Measurements from ENCODE around the gene NELL1.

NELL1 gene

DNA sequence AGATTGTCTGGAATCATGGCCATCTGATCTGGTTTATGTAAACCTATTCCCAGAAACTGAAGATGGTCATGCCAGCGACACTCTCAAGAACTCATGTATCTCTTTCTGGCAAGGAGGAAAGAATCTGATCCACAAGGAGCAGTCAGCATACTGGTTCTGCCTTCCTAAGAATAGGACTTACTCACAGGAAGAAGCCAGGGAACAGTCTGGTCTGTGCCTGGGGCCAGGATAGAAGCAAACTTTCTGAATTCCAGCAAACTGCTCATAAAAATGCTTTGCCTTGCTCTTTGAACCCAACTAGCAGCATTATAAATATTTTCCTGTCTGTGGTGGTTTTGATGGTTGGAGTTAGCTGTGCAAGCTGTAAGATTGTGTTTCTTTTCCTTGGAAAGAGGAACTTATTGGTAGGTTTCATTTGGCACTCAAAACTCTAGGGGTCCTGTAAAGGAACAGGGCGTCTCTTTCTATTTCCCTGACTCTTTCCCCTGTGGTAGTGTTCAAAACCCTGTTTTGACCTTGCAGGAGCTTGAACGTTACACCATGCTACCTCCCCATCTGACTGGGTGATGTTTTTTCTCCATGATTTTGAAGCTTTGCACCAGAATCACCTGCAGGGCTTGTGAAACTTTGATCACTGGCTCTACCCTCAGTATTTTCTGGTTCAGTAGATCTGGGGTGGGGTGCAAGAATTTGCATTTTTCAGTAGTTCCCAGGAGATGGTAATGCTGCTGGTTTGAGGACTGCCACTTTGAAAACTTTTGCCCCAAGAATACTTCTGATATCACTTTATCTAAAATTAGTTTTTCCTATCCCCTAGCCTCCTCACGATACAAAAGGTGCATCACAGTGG lies 895.7 kb downstream of the NELL1 start:
- Histone ChIP-seq H3K4me1 (no peaks in the 10 kb centered on the region), H3K79me2 (no peaks in the 10 kb centered on the region), H3K27me3 (ENCODE audit: control insufficient read depth, insufficient read depth, low read length) (no peaks in the 10 kb centered on the region), H3K36me3 (ENCODE audit: control insufficient read depth, insufficient read depth, low read length) (no peaks in the 10 kb centered on the region), H2AFZ (no peak overlapping the region), H3K9me3 (ENCODE audit: control insufficient read depth, low read length) (no peaks in the 10 kb centered on the region), H3K27ac (no peak overlapping the region), H3K4me2 (ENCODE audit: low read length) (no peak overlapping the region), H3K4me3 (ENCODE audit: low read depth, low read length) (no peak overlapping the region), H3K9ac (no peak overlapping the region)
- TF ChIP-seq, protein P1, sequence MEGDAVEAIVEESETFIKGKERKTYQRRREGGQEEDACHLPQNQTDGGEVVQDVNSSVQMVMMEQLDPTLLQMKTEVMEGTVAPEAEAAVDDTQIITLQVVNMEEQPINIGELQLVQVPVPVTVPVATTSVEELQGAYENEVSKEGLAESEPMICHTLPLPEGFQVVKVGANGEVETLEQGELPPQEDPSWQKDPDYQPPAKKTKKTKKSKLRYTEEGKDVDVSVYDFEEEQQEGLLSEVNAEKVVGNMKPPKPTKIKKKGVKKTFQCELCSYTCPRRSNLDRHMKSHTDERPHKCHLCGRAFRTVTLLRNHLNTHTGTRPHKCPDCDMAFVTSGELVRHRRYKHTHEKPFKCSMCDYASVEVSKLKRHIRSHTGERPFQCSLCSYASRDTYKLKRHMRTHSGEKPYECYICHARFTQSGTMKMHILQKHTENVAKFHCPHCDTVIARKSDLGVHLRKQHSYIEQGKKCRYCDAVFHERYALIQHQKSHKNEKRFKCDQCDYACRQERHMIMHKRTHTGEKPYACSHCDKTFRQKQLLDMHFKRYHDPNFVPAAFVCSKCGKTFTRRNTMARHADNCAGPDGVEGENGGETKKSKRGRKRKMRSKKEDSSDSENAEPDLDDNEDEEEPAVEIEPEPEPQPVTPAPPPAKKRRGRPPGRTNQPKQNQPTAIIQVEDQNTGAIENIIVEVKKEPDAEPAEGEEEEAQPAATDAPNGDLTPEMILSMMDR (IDR thresholded peaks at IDR 0.05): no peak

DNA sequence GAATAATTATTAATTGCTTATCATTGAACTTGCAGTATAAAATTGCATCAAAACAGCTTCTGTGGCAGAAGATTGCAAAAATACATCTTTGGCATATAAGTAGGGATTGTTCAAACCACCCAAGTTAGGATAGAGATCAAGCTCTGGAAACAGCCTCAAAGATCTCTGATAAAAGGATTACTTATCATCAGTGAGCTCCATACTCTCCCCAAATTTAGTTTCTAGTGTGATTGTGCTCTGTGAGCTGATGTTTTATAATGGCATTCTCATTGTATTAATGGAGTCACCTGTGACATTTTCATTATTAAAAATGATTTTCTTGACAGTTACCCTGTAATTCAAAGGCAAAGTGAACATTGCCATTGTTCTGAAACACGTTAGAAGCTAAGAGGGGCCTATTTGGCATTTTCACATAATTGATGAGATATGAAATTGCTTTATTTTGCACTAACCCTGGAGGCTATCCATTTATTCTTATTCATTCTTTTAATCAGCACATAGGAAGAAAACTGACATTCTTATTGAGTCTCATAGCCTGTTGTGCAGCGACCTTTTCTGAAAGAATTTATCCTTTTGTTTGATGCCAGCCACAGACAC lies 897.2 kb downstream of the NELL1 start:
- H3K79me2 ChIP-seq: no peaks in the 10 kb centered on the region
- no peak overlapping the region for H3K9ac ChIP-seq
- no peak overlapping the region for H2AFZ ChIP-seq
- no peak overlapping the region for H3K4me2 ChIP-seq (ENCODE audit: low read length)
- no peak overlapping the region for H3K27ac ChIP-seq
- no peaks in the 10 kb centered on the region for H3K36me3 ChIP-seq (ENCODE audit: control insufficient read depth, insufficient read depth, low read length)
- H3K9me3 ChIP-seq (ENCODE audit: control insufficient read depth, low read length): no peaks in the 10 kb centered on the region
- H3K27me3 ChIP-seq (ENCODE audit: control insufficient read depth, insufficient read depth, low read length): no peaks in the 10 kb centered on the region
- TF ChIP-seq, protein P1 (IDR thresholded peaks at IDR 0.05): no peak
- H3K4me1 ChIP-seq: no peaks in the 10 kb centered on the region
- no peak overlapping the region for H3K4me3 ChIP-seq (ENCODE audit: low read depth, low read length)

DNA sequence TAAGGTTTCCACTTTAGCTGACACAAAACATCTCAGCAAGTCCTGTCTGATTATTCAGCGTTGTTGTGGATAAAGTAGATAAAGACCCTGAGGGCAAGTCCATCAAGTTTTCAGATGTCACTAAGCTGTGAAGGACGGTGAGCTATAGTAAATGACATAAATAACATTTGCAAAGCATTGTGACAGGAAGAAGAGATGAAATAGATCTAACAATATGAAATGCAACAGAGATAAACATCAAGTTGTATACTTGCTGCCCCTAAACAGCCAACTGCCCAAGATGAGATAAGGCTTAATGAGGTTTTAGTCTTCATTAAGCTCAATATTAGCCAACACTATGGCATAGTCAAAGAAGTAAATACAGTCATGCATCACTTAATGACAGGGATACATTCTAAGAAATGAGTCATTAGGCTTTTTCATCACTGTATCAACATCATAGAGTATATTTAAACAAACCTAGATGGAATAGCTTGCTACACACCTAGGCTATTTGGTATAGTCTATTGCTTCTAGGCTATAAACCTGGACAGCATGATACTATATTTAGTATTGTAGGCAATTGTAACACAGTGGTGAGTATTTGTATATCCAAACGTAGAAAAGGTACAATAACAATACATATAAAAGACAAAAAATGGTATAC lies 898.4 kb downstream of the NELL1 start:
- Histone ChIP-seq H3K36me3 (ENCODE audit: control insufficient read depth, insufficient read depth, low read length) (no peaks in the 10 kb centered on the region), H3K79me2 (no peaks in the 10 kb centered on the region), H3K27me3 (ENCODE audit: control insufficient read depth, insufficient read depth, low read length) (no peaks in the 10 kb centered on the region), H3K9ac (no peak overlapping the region), H3K4me2 (ENCODE audit: low read length) (no peak overlapping the region), H3K4me3 (ENCODE audit: low read depth, low read length) (no peak overlapping the region), H3K9me3 (ENCODE audit: control insufficient read depth, low read length) (no peaks in the 10 kb centered on the region), H3K4me1 (no peaks in the 10 kb centered on the region), H3K27ac (no peak overlapping the region), H2AFZ (no peak overlapping the region)
- TF ChIP-seq, protein P1 (IDR thresholded peaks at IDR 0.05): no peak

DNA sequence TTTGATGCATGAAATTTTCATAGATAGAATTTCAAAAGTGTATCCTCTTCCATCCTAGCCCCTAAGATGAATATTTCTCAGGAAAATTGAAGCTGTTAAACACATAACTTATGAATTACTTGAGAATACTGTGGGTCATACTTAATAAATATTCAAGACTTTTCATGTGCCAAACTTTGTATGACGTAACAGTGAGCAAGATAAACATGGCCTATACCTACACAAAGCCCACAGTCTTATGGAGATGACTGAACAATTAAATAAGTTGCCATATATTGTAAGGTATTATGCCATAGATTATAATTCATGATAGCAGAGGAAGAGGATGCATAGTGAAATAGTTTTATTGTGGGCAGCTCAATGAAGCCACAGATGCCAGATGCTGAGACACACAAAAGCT lies 902.8 kb downstream of the NELL1 start:
- TF ChIP-seq, protein P1 (IDR thresholded peaks at IDR 0.05): no peak
- no peaks in the 10 kb centered on the region for H3K79me2 ChIP-seq
- no peaks in the 10 kb centered on the region for H3K4me1 ChIP-seq
- no peaks in the 10 kb centered on the region for H3K27me3 ChIP-seq (ENCODE audit: control insufficient read depth, insufficient read depth, low read length)
- no peak overlapping the region for H3K9ac ChIP-seq
- no peak overlapping the region for H3K4me3 ChIP-seq (ENCODE audit: low read depth, low read length)
- no peak overlapping the region for H3K27ac ChIP-seq
- H2AFZ ChIP-seq: no peak overlapping the region
- H3K4me2 ChIP-seq (ENCODE audit: low read length): no peak overlapping the region
- H3K9me3 ChIP-seq (ENCODE audit: control insufficient read depth, low read length): no peaks in the 10 kb centered on the region
- H3K36me3 ChIP-seq (ENCODE audit: control insufficient read depth, insufficient read depth, low read length): no peaks in the 10 kb centered on the region
